ENCODE measurements around the gene TMEM138. TPM values are rescaled to one million over a fixed set of nuclear protein-coding genes. Genes with fewer than 3 reads are reported as not detected.

Gene TMEM138
- total RNA-seq (10 to 100 TPM; 59.2 to 60.9 TPM), total RNA-seq (29.3 to 71.0 (median 48.7) reads per million in 172 experiments)
- polyA plus RNA-seq (2013, experiment 1 of 2), result 33.6 TPM
- polyA plus RNA-seq (2013, experiment 2 of 2), result 34.5 TPM

DNA sequence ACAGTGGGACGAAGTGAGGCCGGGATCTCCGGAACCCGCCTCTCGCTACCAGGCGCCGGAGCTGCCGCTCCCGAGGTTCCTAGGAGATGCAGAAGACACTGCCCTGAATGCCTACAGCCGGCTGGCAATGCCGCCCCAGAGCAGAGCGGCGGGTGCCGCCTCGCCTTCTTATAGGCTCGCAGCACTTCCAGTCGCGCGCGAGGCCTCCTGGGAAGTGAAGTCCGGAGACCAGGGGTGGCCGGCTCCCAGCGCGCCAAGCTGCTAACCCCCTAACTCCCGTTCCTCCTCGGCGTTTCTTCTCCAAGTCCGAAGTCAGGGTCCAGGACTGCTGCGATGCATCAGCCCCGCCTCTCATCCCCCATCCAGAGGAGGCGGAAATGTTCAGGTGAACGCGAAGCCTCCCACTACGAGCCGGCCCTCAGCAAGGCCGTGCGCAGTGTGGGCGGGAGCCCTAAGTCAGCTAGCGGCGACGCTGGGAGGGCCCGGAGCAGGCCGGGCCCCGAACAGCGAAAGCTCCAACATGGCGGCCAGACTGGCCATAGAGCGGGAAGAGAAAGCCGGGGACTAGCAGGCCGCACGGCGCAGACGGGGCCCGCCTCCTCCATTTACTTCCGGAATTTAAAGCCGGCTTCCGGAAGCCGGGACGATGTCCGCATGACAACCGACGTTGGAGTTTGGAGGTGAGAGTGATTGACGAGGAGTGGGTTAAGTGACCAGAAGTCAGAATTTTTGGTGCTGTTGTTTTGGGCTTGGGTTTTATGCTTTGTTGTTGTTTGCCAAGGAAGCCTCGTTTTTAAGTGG is at the start of gene TMEM138, which contains the start of gene CYB561A3:
Gene TMEM138 (plus strand): TSS at position 634 of the 801 bp plus-strand sequence. CDS start 2,017 bp downstream, outside the sequence.
Gene CYB561A3 (minus strand): TSS at position 142 of the 801 bp plus-strand sequence. CDS start 5,169 bp downstream, outside the sequence.
- ChIA-PET POLR2A (interaction anchor here (0.5 to 3.1 kb wide), 24 partner anchors 9 to 1693 kb away, joined by 3 to 64 read pairs (median 4); partner anchors contain the start of genes CPSF7, DDB1, FTH1 and PATL1), CTCF (interaction anchor here (1.1 to 5.1 kb wide), 6 partner anchors 24 to 68 kb away, joined by 3 to 47 read pairs (median 13); partner anchors contain the start of genes CPSF7, DDB1, SDHAF2 and TKFC)
- Mint-ChIP-seq H3K27me3 (no peaks in the 10 kb centered on the region), H3K9me3 (no peaks in the 10 kb centered on the region), H3K36me3 (ENCODE audit: low read depth) (peaks cover 40% of the 10 kb centered on the region), H3K27ac (peak within 1 kb of the TSS; percentile 100), H3K4me3 (peak within 1 kb of the TSS; percentile 99), H3K4me1 (ENCODE audit: low read depth) (peaks cover 36% of the 10 kb centered on the region)
- Histone ChIP-seq H3K9me3 (ENCODE audit: control insufficient read depth in 1 of 2, insufficient read depth in 1 of 2, low read length in 2 of 2) (no peaks in the 10 kb centered on the region), H3K27ac (ENCODE audit: low read depth in 1 of 2, low read length in 2 of 2) (peak within 1 kb of the TSS; percentile 95 to 100), H3K4me1 (ENCODE audit: insufficient read depth, low read length) (peaks cover 35% of the 10 kb centered on the region), H3K27me3 (ENCODE audit: control insufficient read depth in 1 of 2, insufficient read depth in 2 of 2, low read length in 2 of 2) (no peaks in the 10 kb centered on the region), H3K36me3 (ENCODE audit: insufficient read depth, low read length) (peaks cover 32% of the 10 kb centered on the region), H3K4me3 (ENCODE audit: low read length) (peak within 1 kb of the TSS; percentile 99)
- DNase-seq, result peak; percentile 75 to 94 (median 82)
- intact Hi-C loops (cut with DNase I, micrococcal nuclease), result loop anchor here (1.0 to 10.0 kb wide), 5 partner anchors 25 to 457 kb away; partner anchors contain the start of genes CPSF7 (in 1 of the 2), DDB1 (in 1 of the 2), PRPF19 (in 1 of the 2) and TKFC (in 1 of the 2)
- ATAC-seq (ENCODE audit: poor library complexity), result peak; percentile 84
- no peak for TF ChIP-seq CTCF (IDR thresholded peaks at IDR 0.05)

GRCh38 chr11:61315260-61315659 is 46.9 kb upstream of the TMEM138 start:
- DNase-seq (no peak), ATAC-seq (ENCODE audit: poor library complexity) (no peak)
- Mint-ChIP-seq H3K9me3 (no peaks in the 10 kb centered on the region), H3K4me3 (no peak overlapping the region), H3K27me3 (no peaks in the 10 kb centered on the region), H3K36me3 (ENCODE audit: low read depth) (peaks cover 44% of the 10 kb centered on the region), H3K4me1 (ENCODE audit: low read depth) (no peaks in the 10 kb centered on the region), H3K27ac (no peak overlapping the region)
- POLR2A ChIA-PET, result no interaction called here
- Histone ChIP-seq H3K27me3 (ENCODE audit: control insufficient read depth in 1 of 2, insufficient read depth in 2 of 2, low read length in 2 of 2) (no peaks in the 10 kb centered on the region), H3K27ac (ENCODE audit: low read depth in 1 of 2, low read length in 2 of 2) (no peak overlapping the region), H3K4me3 (ENCODE audit: low read length) (no peak overlapping the region), H3K36me3 (ENCODE audit: insufficient read depth, low read length) (peaks cover 84% of the 10 kb centered on the region), H3K4me1 (ENCODE audit: insufficient read depth, low read length) (no peaks in the 10 kb centered on the region), H3K9me3 (ENCODE audit: control insufficient read depth in 1 of 2, insufficient read depth in 1 of 2, low read length in 2 of 2) (no peaks in the 10 kb centered on the region)
- intact Hi-C loops (cut with DNase I, micrococcal nuclease), result no loop called here
- TF ChIP-seq CTCF (IDR thresholded peaks at IDR 0.05), result no peak
- CTCF ChIA-PET, result interaction anchor here (1.3 kb wide), 1 partner anchor 70 kb away, joined by 3 read pairs; no protein-coding TSS in a partner anchor

GRCh38 chr11:61325649-61326414 is 36.3 kb upstream of the TMEM138 start:
- intact Hi-C loops (cut with DNase I, micrococcal nuclease), result no loop called here
- ATAC-seq (ENCODE audit: poor library complexity), result no peak
- CTCF ChIA-PET, result interaction anchor here (2.0 kb wide), 1 partner anchor 10 kb away, joined by 8 read pairs; no protein-coding TSS in a partner anchor
- no peak for TF ChIP-seq CTCF (IDR thresholded peaks at IDR 0.05)
- no peaks in the 10 kb centered on the region for H3K9me3 ChIP-seq (ENCODE audit: control insufficient read depth in 1 of 2, insufficient read depth in 1 of 2, low read length in 2 of 2)
- Mint-ChIP-seq H3K27me3 (no peaks in the 10 kb centered on the region), H3K9me3 (no peaks in the 10 kb centered on the region), H3K36me3 (ENCODE audit: low read depth) (peaks cover 98% of the 10 kb centered on the region), H3K4me1 (ENCODE audit: low read depth) (peaks cover 32% of the 10 kb centered on the region), H3K4me3 (no peak overlapping the region), H3K27ac (no peak overlapping the region)
- H3K27me3 ChIP-seq (ENCODE audit: control insufficient read depth in 1 of 2, insufficient read depth in 2 of 2, low read length in 2 of 2), result no peaks in the 10 kb centered on the region
- peaks cover 8% of the 10 kb centered on the region for H3K4me1 ChIP-seq (ENCODE audit: insufficient read depth, low read length)
- peaks cover 92% of the 10 kb centered on the region for H3K36me3 ChIP-seq (ENCODE audit: insufficient read depth, low read length)
- POLR2A ChIA-PET, result no interaction called here
- DNase-seq, result no peak
- no peak overlapping the region for H3K4me3 ChIP-seq (ENCODE audit: low read length)
- H3K27ac ChIP-seq (ENCODE audit: low read depth in 1 of 2, low read length in 2 of 2), result no peak overlapping the region
